ENCODE results near the gene CELF5.
"Not testable (repeated sequence)": the region's sequence is repeated elsewhere in the genome, so short reads cannot be mapped to it uniquely, and the experiment has no call there.

Gene CELF5

DNA sequence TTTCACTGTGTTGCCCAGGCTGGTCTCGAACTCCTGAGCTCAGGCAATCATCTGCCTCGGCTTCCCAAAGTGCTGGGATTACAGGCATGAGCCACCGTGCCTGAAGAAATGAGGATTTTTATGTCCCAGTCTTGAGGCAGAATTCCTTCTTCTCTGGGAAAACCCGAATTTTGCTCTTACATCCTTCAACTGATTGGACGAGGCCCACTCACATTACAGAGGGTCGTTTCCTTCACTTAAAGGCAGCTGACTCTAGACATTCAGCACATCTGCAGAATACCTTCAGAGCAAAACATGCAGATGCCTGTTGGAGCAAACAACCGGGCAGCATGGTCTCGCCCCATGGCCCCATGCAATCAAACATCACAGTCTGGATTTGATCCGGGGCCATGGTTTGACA is 105.6 kb downstream of the CELF5 start:
- TF ChIP-seq, protein P1, sequence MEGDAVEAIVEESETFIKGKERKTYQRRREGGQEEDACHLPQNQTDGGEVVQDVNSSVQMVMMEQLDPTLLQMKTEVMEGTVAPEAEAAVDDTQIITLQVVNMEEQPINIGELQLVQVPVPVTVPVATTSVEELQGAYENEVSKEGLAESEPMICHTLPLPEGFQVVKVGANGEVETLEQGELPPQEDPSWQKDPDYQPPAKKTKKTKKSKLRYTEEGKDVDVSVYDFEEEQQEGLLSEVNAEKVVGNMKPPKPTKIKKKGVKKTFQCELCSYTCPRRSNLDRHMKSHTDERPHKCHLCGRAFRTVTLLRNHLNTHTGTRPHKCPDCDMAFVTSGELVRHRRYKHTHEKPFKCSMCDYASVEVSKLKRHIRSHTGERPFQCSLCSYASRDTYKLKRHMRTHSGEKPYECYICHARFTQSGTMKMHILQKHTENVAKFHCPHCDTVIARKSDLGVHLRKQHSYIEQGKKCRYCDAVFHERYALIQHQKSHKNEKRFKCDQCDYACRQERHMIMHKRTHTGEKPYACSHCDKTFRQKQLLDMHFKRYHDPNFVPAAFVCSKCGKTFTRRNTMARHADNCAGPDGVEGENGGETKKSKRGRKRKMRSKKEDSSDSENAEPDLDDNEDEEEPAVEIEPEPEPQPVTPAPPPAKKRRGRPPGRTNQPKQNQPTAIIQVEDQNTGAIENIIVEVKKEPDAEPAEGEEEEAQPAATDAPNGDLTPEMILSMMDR (IDR thresholded peaks at IDR 0.05; ENCODE audit: low read depth, low read length): no peak
- H3K4me3 ChIP-seq (ENCODE audit: low read depth, low read length): no peak overlapping the region
- DNase-seq (ENCODE audit: low read depth, low spot score): no peak
- in situ Hi-C loops (cut with HindIII; ENCODE audit: low sequenced_read_pairs): no loop called here

DNA sequence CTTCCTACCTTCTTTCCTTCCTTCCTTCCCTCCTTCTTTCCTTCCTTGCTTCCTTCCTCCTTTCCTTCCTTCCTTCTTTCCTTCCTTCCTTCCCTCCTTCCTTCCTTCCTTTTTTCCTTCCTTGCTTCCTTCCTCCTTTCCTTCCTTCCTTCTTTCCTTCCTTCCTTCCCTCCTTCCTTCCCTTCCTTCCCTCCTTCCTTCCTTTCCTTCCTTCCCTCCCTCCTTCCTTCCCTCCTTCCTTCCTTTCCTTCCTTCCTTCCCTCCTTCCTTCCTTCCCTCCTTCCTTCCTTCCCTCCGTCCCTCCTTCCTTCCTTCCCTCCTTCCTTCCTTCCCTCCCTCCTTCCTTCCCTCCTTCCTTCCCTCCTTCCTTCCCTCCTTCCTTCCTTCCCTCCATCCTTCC is 107.8 kb downstream of the CELF5 start:
- DNase-seq (ENCODE audit: low read depth, low spot score); in situ Hi-C loops (cut with HindIII; ENCODE audit: low sequenced_read_pairs); H3K4me3 ChIP-seq (ENCODE audit: low read depth, low read length): not testable (repeated sequence)

DNA sequence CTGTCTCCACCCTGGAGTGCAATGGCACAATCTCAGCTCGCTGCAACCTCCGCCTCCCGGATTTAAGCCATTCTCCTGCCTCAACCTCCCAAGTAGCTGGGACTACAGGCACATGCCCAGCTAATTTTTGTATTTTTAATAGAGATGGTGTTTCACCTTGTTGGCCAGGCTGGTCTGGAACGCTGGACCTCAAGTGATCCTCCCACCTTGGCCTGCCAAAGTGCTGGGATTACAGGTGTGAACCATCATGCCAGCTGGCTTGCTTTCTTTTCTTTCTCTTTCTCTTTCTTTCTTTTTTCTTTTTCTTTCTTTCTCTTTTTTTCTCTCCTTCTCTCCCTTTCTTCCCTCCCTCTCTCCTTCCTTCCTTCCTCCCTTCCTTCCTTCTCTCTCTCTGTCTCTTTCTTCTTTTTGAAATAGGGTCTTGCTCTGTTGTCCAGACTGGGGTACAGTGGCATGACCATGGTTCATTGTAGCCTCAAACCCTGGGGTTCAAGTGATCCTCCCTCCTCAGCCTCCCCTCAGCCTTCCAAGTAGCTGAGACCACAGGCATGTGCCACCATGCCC is 108.6 kb downstream of the CELF5 start:
- DNase-seq (ENCODE audit: low read depth, low spot score): no peak
- TF ChIP-seq, protein P1 (IDR thresholded peaks at IDR 0.05; ENCODE audit: low read depth, low read length): no peak
- in situ Hi-C loops (cut with HindIII; ENCODE audit: low sequenced_read_pairs): no loop called here
- no peak overlapping the region for H3K4me3 ChIP-seq (ENCODE audit: low read depth, low read length)

DNA sequence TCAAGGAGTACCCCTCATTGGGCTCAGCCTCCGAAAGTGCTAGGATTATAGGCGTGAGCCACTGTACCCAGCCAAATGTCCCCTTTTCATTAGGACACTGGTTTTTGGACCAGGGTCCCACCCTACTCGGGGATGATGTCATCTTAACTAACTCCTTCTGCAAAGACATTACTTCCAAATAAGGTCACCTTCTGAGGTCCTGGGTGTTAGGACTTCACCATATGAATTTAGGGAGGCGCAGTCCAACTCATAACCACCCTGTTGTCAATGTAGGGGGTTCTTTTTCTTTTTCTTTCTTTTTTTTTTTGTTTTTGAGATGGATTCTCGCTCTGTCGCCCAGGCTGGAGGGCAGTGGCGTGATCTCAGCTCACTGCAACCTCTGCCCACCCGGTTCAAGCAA is 109.2 kb downstream of the CELF5 start:
- H3K4me3 ChIP-seq (ENCODE audit: low read depth, low read length): no peak overlapping the region
- no peak for DNase-seq (ENCODE audit: low read depth, low spot score)
- TF ChIP-seq, protein P1 (IDR thresholded peaks at IDR 0.05; ENCODE audit: low read depth, low read length): no peak
- in situ Hi-C loops (cut with HindIII; ENCODE audit: low sequenced_read_pairs): no loop called here

DNA sequence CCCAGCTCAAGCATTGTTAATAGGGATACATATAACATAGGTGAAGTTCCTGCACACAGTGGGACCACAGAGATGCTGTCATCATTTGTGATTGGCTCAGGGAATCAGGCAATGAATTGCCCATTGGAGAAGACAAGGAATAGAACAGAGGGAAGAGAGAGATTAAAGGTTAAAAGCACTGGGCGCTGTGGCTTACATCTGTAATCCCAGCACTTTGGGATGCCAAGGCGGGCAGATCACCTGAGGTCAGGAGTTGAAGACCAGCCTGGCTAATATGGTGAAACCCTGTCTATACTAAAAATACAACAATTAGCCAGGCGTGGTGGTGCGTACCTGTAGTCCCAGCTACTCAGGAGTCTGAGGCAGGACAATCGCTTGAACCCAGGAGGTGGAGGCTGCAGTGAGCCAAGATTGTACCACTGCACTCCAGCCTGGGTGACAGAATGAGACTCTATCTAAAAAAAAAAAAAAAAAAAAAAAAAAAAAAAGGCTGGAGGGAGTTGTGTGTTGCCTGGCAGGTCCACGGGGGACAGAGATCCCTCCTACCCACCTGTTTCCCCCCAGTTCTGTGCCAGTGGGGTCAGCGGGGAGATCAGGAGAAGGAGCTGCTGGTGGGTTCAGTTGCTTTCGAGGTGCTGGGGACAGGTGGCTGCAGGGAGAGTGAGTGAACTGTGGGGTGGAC is 110.4 kb downstream of the CELF5 start:
- H3K4me3 ChIP-seq (ENCODE audit: low read depth, low read length); in situ Hi-C loops (cut with HindIII; ENCODE audit: low sequenced_read_pairs): not testable (repeated sequence)

DNA sequence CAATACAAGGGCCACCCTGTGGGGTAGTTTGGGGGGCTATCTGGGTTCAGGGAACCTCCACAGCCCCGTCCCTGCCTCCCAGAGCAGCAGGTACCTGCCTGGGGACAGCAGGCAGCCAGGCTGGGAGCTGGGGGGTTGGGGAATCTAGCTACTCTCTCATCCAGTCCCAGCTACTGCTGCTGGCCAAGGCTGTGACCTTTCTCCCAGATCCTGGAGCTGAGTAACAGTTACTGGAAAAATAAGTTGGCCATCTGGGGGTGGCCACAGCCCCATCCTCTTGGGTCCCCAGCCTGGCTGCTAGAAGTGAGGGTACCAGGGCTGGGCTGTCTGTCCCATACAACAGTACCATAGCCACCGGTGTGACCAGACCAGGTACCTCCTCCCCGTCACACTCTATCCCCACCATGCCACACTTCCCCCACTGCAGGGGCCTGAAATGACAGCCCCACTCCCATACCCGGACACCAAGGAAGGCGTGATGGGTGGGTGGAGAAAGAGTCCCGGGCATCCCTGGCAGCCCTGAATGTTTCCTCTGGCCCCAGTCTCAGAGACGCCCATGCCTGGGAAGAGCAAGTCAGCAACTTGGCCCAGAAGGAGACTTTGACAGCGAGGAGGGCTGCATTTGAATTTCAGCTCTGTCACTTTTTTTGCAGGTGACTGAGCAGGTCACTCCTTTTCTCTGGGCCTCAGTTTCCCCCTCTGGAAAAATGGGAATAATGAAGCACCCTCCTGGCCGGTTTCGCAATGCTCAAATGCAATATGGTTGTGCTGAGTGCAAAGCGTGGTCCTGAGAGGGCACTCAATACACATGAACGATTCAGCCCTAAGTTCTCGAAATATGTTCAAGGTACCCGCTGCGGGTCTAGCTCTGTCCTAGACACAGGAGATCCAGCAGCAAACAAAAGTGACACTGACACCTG is 111.2 kb downstream of the CELF5 start:
- TF ChIP-seq, protein P1 (IDR thresholded peaks at IDR 0.05; ENCODE audit: low read depth, low read length): no peak
- in situ Hi-C loops (cut with HindIII; ENCODE audit: low sequenced_read_pairs): no loop called here
- DNase-seq (ENCODE audit: low read depth, low spot score): no peak
- no peak overlapping the region for H3K4me3 ChIP-seq (ENCODE audit: low read depth, low read length)

More for the DNA sequence above, 110.4 kb downstream of the CELF5 start:
- DNase-seq (ENCODE audit: low read depth, low spot score): not testable (repeated sequence)

DNA sequence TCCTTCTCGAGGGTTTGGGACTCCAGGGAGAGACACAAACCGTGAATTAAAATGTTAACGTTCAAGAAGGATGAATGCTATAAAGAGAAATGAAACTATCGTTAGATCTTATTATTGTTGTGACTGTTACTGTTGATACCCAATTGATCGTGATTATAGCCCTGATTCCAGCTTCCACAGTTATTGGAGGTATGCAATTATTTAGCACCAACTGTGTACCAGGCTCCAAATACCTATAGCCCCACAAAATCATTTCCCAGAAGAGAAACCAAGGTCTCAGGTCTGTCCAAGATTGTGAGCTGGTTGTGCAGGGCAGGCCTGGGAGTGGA is 111.9 kb downstream of the CELF5 start:
- TF ChIP-seq, protein P1 (IDR thresholded peaks at IDR 0.05; ENCODE audit: low read depth, low read length): no peak
- H3K4me3 ChIP-seq (ENCODE audit: low read depth, low read length): no peak overlapping the region
- in situ Hi-C loops (cut with HindIII; ENCODE audit: low sequenced_read_pairs): no loop called here

More for the DNA sequence above, 111.9 kb downstream of the CELF5 start:
- no peak for DNase-seq (ENCODE audit: low read depth, low spot score)

Data from astrocyte of the spinal cord (primary cell).